AG10803 (cell line): ENCODE results near the gene COL18A1.
A peak's percentile ranks its signal among the peaks of the same experiment; 100 is the strongest.

Experiments used
- DNase-seq: peaks from one replicate; pipeline ENCODE4 v3.0.0; 2010; ENCODE audit warnings: low read depth
- H3K4me3 ChIP-seq: 2 replicates; pipeline ENCODE4 v1.5.1; 2011; ENCODE audit warnings: mild to moderate bottlenecking, low read length, control low read depth
- TF ChIP-seq, protein P1 (sequence below): conservative IDR thresholded peaks from 2 replicates; pipeline ENCODE4 v1.5.1; 2011; ENCODE audit warnings: mild to moderate bottlenecking, low read length, control low read depth, inconsistent platforms

Gene COL18A1

DNA sequence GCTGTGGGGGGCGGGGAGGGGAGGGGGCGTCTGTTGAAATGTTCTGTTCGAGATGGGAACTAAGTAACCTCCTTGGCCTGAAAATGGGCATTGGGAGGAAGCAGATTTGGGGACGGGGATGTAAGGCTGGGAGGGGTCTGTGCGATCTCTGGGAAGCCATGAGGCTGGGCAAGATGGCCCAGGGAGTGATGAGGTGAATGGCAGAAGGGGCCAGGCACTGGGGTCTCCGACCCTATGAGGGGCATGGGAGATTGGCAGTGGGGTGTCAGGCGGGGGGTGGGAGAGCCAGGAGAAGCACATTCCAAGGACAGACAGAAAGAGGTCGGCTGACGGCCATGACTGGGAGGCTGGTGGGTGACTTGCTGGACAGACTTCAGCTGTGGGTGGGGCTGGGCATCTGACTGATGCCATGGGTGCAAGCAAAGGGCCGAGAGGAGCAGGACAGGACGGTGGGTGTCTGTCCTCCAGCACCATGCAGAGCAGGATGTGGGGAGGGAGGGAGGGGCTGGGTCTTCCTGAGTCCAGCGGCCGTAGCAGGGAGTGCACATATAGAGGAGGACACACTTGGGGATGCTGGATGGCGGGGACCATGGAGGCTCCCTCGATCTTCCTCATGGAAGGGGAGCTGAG lies 30.0 kb upstream of the COL18A1 start:
- DNase-seq: no peak

GRCh38 chr21:45376459-45377324 lies 28.3 kb upstream of the COL18A1 start:
- H3K4me3 ChIP-seq: no peak overlapping the region
- TF ChIP-seq, protein P1, sequence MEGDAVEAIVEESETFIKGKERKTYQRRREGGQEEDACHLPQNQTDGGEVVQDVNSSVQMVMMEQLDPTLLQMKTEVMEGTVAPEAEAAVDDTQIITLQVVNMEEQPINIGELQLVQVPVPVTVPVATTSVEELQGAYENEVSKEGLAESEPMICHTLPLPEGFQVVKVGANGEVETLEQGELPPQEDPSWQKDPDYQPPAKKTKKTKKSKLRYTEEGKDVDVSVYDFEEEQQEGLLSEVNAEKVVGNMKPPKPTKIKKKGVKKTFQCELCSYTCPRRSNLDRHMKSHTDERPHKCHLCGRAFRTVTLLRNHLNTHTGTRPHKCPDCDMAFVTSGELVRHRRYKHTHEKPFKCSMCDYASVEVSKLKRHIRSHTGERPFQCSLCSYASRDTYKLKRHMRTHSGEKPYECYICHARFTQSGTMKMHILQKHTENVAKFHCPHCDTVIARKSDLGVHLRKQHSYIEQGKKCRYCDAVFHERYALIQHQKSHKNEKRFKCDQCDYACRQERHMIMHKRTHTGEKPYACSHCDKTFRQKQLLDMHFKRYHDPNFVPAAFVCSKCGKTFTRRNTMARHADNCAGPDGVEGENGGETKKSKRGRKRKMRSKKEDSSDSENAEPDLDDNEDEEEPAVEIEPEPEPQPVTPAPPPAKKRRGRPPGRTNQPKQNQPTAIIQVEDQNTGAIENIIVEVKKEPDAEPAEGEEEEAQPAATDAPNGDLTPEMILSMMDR: no peak
- DNase-seq: peak; percentile 75

More for the DNA sequence above, 30.0 kb upstream of the COL18A1 start:
- TF ChIP-seq, protein P1: no peak
- H3K4me3 ChIP-seq: no peak overlapping the region

DNA sequence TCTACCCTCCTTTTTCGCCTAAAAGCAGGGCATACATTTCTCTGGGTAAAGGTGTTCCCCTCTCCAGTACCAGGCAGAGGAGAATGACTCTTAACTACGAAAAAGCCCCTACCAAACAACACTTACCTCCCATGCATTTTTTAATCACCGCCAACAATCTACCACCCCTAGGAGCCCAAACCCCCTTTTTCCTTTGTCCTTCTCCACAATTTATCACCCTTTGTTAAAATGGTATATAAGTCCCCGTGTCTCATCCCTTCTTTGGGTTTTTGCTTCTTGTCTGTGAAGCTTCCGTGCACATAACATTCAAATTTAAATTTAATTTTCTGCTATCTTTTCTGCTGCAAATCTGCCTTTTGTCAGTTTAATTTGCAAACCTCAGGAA lies 27.6 kb upstream of the COL18A1 start:
- TF ChIP-seq, protein P1: no peak
- no peak overlapping the region for H3K4me3 ChIP-seq
- no peak for DNase-seq

DNA sequence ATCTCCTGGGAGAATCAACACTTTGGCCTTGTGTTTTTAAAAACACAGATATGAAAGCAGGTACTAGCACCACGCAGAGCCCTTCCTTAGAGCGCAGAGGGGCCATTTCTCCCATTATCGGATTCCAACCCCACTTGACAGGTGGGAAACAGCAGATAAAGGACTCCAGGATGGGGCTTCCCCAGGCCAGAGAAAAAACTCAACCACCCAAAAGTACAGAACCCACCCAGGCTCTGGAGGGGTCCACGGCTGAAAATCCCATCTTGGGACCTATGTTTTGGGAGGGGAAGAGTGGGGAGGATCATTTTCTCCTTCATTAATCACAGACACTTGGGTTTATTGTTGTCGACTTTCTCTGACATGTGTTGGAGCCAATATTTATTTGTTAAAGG lies 27.1 kb upstream of the COL18A1 start:
- no peak for DNase-seq
- TF ChIP-seq, protein P1: no peak
- H3K4me3 ChIP-seq: no peak overlapping the region

GRCh38 chr21:45378258-45378966 lies 26.6 kb upstream of the COL18A1 start:
- H3K4me3 ChIP-seq: no peak overlapping the region
- TF ChIP-seq, protein P1: peak; percentile 20; the same call in 1 of the 2 replicates
- peak; percentile 77 for DNase-seq

DNA sequence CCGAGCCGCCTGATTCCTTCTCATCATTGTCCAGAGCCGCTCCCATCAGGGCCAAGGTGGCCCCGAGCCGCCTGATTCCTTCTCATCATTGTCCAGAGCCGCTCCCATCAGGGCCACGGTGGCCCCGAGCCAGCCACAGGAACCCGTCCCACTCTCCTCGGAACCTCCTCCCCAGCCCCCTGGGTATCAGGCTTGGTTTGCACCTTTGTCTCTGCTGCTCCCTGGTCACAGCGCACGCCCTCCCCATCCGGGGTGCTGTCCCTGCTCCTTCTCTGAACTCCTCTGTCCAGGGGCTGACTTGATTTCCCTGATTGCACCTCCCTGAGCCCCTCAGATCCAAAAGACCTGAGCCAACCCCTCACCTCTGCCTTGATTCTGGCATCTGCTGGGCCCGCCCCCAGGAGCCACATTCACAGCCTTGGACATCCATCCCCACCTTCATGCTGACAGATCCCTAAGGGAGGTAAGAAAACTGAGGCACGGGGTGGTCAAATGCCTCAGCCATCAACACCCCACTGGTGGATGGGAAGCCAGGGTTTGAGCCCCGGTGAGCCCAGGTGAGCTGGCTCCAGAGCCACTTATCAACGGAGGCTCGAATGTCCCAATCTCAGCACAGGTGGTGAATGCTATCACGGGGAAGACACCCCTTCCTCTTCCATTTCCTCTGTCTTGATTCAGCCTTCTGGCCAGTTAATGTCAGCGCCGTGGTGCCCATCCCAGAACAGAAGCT lies 25.6 kb upstream of the COL18A1 start:
- H3K4me3 ChIP-seq: no peak overlapping the region
- no peak for DNase-seq
- TF ChIP-seq, protein P1: no peak
